HUES48 (cell line): ENCODE measurements around the gene RAD51.
A peak's percentile ranks its signal among the peaks of the same experiment; 100 is the strongest.

ENCODE experiments used
- H3K27ac ChIP-seq: one replicate; pipeline ENCODE4 v1.7.0; 2013; ENCODE audit warnings: low read depth, low read length, inconsistent platforms
- H3K27me3 ChIP-seq: 2 replicates; pipeline ENCODE4 v1.6.1; 2013; ENCODE audit warnings: mild to moderate bottlenecking, low read length; ENCODE audit not compliant: control insufficient read depth, insufficient read depth
- H3K36me3 ChIP-seq: 2 replicates; pipeline ENCODE4 v1.6.1; 2013; ENCODE audit warnings: low read length; ENCODE audit not compliant: control insufficient read depth, insufficient read depth
- H3K4me1 ChIP-seq: 2 replicates; pipeline ENCODE4 v1.6.1; 2013; ENCODE audit warnings: mild to moderate bottlenecking, low read length; ENCODE audit not compliant: control insufficient read depth, insufficient read depth
- H3K4me3 ChIP-seq: 2 replicates; pipeline ENCODE4 v1.5.1; 2013; ENCODE audit warnings: mild to moderate bottlenecking, low read depth, low read length
- H3K9ac ChIP-seq: 2 replicates; pipeline ENCODE4 v1.6.1; 2013; ENCODE audit warnings: mild to moderate bottlenecking, low read depth, low read length, moderate library complexity
- H3K9me3 ChIP-seq: 2 replicates; pipeline ENCODE4 v1.6.1; 2013; ENCODE audit warnings: low read length; ENCODE audit not compliant: control insufficient read depth, insufficient read depth

Gene RAD51

DNA sequence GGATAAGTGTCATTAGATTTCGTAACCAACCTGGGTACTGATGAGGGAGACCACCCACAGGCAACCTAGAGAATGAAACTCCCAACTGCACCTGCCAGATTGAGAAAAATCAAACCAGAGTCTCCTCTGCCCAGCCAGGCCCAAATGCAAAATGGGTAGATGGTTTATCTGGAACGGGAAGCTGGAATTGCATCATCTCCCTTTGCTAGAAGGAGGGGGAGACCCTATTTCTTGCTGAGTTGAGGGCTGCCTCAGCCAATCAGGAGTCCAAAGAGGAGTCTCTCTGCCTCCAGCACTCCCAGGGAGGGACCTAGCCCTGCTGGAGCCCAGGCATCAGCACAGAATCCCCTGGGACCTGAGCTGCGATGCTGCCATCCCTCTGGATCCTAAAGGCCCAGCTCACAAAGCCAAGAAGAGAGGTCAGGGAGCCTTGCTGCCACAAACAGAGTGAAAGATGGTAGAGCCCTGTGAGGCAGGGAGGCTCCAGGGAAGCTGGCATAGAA is 52.0 kb downstream of the RAD51 start:
- Histone ChIP-seq H3K27ac (no peak overlapping the region), H3K4me3 (no peak overlapping the region), H3K9ac (no peak overlapping the region), H3K36me3 (peaks cover 59% of the 10 kb centered on the region), H3K4me1 (no peaks in the 10 kb centered on the region), H3K9me3 (no peaks in the 10 kb centered on the region), H3K27me3 (no peaks in the 10 kb centered on the region)

DNA sequence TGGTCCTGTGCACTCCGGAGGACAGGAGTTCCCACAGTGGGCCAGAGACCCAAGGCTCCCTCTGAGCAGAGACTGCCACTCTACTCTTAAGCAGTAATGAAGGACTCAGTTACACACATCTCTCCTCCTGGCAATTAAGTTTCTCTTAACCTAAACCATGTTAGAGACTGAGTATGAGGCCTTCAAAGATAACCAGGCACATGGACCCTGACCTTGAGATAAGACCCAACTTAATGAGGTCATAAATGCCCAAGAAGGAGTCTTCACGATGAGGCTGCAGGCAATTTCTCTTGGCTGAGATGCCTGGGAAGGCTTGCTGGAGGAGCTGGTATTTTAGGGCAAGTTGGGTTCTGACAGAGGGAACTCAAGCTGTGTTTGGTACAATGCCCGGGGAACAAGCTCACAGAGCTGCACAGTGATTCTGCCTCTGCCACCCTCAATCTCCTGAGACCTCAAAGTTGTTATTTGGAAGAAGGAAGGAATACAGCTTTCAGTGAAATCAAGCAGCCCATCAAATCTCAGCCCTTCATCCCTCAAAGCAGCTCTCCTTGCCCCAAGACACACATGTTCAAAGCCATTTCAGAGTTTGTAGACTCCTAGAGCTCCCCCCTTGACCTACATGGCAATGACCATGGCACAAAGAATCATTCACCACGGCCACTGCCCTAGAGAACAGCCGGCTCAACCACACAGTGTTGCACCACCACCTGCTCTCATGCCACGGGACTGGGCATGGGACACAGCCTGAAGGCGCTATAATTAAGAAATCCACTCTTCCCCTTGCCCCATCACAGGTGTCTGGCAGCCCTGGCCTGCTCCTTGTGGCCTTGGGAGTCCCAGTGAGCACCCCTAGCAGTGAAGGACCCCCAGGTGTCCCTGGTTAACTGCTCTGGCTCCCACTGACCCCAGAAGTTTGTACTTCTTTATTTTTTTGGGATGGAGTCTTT is 53.0 kb downstream of the RAD51 start:
- Histone ChIP-seq H3K36me3 (peaks cover 53% of the 10 kb centered on the region), H3K27me3 (no peaks in the 10 kb centered on the region), H3K4me3 (no peak overlapping the region), H3K27ac (no peak overlapping the region), H3K9me3 (no peaks in the 10 kb centered on the region), H3K9ac (no peak overlapping the region), H3K4me1 (no peaks in the 10 kb centered on the region)

DNA sequence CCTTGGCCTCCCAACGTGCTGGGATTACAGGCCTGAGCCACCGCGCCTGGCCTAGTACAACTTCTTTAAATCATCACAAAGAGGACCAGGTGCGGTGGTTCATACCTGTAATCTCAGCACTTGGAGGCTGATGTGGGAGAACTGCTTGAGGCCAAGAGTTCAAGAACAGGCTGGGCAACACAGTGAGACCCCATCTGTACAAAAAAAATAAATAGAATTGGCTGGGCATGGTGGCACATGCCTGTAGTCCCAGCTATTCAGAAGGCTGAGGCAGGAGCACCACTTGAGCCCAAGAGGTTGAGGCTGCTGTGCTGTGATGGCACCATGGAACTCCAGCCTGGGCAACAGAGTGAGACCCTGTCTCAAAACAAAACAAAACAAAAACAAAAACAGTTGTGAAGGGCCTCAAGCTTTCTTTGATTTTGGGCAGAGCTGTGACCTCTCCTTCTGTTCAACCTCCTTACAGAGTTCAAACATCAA is 54.2 kb downstream of the RAD51 start:
- Histone ChIP-seq H3K36me3 (peaks cover 42% of the 10 kb centered on the region), H3K4me3 (no peak overlapping the region)

DNA sequence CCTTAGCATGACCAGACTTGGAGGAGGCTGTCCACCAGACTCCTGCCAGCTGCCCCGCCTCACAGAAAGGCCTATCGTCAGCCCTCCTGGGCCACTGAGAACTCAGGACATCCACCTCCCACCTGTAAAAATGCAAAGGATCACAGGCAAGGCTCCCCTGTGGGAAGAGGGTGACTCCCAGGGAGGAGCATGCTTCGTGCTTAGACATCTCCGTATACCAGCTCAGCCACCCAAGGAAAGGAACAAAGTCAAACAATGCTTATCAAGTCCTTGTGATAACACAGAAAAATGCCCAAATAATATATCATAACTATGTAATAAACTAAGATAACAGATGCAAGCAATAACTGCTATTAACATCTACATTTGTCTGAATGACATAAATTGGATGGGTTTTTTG is 55.9 kb downstream of the RAD51 start:
- Histone ChIP-seq H3K9me3 (no peaks in the 10 kb centered on the region), H3K36me3 (peaks cover 32% of the 10 kb centered on the region), H3K4me3 (no peak overlapping the region)

More for the DNA sequence above, 54.2 kb downstream of the RAD51 start:
- Histone ChIP-seq H3K27ac (no peak overlapping the region), H3K27me3 (no peaks in the 10 kb centered on the region), H3K9me3 (no peaks in the 10 kb centered on the region), H3K9ac (no peak overlapping the region), H3K4me1 (no peaks in the 10 kb centered on the region)

DNA sequence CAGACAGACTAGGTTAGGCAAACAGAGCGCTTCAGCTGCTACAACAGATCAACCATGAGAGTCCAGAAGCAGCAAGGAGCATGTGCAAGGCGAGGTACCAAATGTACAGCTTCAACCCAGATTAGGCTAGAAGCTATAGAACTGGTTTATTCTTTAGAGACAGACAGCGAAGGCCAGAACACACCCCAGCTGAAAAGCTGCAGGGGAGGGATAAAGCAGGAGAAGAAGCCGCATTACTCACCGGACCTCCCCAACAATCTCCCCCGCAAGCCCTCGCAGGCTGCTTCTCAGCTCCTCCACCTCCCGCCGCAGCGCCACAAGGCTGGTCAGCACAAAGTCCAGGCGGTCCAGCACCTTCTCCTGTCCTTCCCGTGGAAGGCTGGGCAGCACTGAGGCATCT is 56.8 kb downstream of the RAD51 start:
- no peak overlapping the region for H3K27ac ChIP-seq
- no peaks in the 10 kb centered on the region for H3K27me3 ChIP-seq
- H3K9me3 ChIP-seq = no peaks in the 10 kb centered on the region
- H3K36me3 ChIP-seq = peaks cover 32% of the 10 kb centered on the region
- peaks cover 5% of the 10 kb centered on the region; the same call in 1 of the 2 replicates for H3K4me1 ChIP-seq
- no peak overlapping the region for H3K9ac ChIP-seq
- H3K4me3 ChIP-seq = no peak overlapping the region

More for the DNA sequence above, 55.9 kb downstream of the RAD51 start:
- H3K27me3 ChIP-seq = no peaks in the 10 kb centered on the region
- H3K4me1 ChIP-seq = peaks cover 4% of the 10 kb centered on the region; the same call in 1 of the 2 replicates
- no peak overlapping the region for H3K9ac ChIP-seq
- H3K27ac ChIP-seq = no peak overlapping the region

DNA sequence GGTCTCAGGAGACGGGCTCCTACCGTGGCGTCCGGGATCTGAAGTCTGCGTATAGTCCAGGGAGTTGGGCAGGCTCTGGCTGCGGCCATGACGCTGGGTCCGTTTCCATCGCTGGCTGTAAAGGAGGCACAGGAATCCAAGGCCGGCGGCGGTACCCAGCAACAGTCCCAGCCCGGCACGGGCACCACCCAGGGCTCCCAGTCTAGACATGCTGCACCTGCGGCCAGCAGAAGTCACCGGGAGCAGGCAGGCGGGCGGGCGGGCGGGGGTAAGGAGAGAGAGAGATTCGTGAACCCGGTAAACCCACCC is 59.6 kb downstream of the RAD51 start:
- Histone ChIP-seq H3K27ac (peak overlapping the region; percentile 63), H3K9ac (no peak overlapping the region), H3K4me1 (peaks cover 5% of the 10 kb centered on the region; the same call in 1 of the 2 replicates)

DNA sequence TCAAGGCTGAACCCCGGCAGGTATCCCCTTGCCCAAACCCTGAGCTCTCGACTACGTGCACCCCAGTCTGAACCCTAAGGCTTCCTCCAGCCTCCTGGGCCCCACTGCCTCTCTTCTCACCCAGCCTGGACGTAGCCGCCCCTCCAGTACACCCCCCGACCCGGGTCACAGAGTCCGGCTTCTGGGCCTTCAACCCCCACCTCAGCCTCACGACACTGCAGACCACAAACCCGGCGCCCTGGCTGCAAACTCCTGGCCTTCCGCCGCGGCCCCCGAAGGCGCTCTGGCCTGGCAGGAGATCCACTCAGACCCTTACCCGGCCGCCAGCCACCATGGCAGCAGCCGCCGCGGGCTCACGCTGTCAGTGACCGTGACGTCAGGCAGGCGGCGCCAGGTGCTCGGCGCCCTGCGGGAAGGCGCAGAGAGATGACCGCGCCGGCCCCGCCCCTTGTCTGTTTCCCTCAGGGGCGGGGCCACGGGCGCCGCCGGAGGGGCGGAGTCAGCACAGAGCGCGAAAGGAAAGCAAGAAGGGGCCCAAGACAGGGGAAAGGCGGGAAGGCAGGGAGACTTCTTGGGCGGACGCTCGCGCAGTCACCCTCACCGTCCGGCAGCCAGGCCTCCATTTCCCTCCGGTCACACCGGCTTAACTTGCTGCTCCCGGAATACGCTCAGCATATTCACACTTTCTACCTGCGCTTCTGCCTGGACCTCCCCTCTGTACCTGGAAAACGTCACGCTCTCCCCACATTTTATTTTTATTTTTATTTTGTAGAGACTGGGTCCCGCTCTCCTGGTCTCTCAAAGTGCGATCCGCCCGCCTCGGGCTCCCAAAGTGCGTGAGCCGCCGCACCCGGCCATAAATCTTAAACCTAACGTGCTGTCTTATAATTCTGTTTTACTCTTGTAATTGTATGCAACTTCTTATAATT is 60.2 kb downstream of the RAD51 start, which contains the start of gene RMDN3:
RMDN3 (minus strand) TSS at position 372 of the 929 bp plus-strand sequence. CDS start 471 bp downstream, outside the sequence.
- peak within 1 kb of the TSS; percentile 93 for H3K27ac ChIP-seq
- peaks cover 5% of the 10 kb centered on the region; the same call in 1 of the 2 replicates for H3K4me1 ChIP-seq
- H3K27me3 ChIP-seq = no peaks in the 10 kb centered on the region
- H3K36me3 ChIP-seq = peaks cover 20% of the 10 kb centered on the region
- peak within 1 kb of the TSS; percentile 98 for H3K9ac ChIP-seq
- H3K4me3 ChIP-seq = peak within 1 kb of the TSS; percentile 90
- H3K9me3 ChIP-seq = no peaks in the 10 kb centered on the region

More for the DNA sequence above, 59.6 kb downstream of the RAD51 start:
- Histone ChIP-seq H3K9me3 (no peaks in the 10 kb centered on the region), H3K27me3 (no peaks in the 10 kb centered on the region), H3K4me3 (peak overlapping the region; percentile 90), H3K36me3 (peaks cover 23% of the 10 kb centered on the region)

DNA sequence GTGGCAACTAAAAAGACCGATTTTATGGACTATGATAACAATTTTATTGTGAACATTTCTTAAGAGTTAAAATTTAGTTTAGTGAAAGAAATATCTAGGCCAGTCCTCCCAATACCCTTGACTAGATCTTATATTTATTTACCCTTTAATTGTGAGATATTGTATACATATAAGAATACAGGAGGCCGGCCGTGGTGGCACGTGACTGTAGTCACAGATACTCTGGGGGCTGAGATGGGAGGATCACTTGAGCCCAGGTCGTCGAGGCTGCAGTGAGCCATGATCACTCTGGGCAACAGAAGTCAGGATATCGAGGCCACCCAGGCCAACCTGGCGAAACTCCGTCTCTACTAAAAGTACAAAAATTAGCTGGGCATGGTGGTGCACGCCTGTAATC is 60.8 kb downstream of the RAD51 start:
- H3K4me1 ChIP-seq = peaks cover 5% of the 10 kb centered on the region; the same call in 1 of the 2 replicates
- peak overlapping the region; percentile 90 for H3K4me3 ChIP-seq

DNA sequence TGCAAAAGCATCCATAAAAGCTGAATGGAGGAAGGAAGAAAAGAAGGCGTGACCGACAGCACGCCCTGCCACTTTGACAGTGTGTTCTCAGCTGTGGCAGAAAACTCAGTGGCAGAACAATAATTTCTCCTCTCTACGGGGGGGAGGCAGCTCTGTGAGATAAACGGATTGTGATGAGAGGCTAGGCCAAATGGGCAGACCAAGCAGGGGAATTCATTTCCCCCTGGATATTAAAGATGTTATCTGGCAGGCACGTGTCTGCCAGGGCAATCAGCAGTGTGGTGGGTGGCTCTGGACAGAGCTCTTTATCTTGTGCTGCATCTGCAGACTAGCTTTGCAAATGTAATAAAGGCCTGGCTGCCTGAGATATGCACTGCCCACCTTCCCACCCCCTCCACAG is 62.0 kb downstream of the RAD51 start:
- H3K36me3 ChIP-seq = peaks cover 3% of the 10 kb centered on the region; the same call in 1 of the 2 replicates
- H3K9me3 ChIP-seq = no peaks in the 10 kb centered on the region
- H3K27ac ChIP-seq = no peak overlapping the region
- peaks cover 5% of the 10 kb centered on the region; the same call in 1 of the 2 replicates for H3K4me1 ChIP-seq
- H3K9ac ChIP-seq = no peak overlapping the region
- H3K4me3 ChIP-seq = no peak overlapping the region
- H3K27me3 ChIP-seq = no peaks in the 10 kb centered on the region

More for the DNA sequence above, 60.8 kb downstream of the RAD51 start:
- Histone ChIP-seq H3K9ac (peak overlapping the region; percentile 98), H3K27ac (peak overlapping the region; percentile 93), H3K36me3 (peaks cover 14% of the 10 kb centered on the region), H3K27me3 (no peaks in the 10 kb centered on the region), H3K9me3 (no peaks in the 10 kb centered on the region)

DNA sequence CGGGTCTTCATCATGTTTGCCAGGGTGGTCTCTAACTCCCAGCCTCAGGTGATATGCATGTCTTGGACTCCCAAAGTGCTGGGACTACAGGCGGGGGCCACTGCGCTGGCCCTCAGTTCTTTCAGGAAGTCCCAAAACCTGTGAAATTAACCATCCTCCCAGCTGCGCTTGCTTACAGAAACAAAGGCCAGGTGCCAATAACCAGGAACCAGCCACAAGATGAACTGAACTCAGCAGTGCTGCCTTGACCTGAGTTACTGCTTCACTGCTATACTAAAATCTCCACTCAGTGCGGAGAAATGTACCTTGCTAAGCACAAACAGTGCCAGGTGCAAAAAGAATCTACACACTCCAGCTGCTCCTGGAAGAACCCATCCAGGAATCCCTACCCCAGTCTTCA is 65.0 kb downstream of the RAD51 start:
- no peaks in the 10 kb centered on the region for H3K9me3 ChIP-seq
- no peak overlapping the region for H3K4me3 ChIP-seq
- H3K27me3 ChIP-seq = 0 out of 2 replicates have a peak, but pooled peaks cover 3% of the 10 kb centered on the region
- peaks cover 10% of the 10 kb centered on the region for H3K4me1 ChIP-seq
- H3K9ac ChIP-seq = no peak overlapping the region
- no peak overlapping the region for H3K27ac ChIP-seq
- H3K36me3 ChIP-seq = no peaks in the 10 kb centered on the region
